Suprapubic skin (tissue), 4 donors: ENCODE measurements around the gene DAAM1.

Experiments
- CTCF ChIP-seq, 2 donors: fragments of 200-600 bp in 1 of 2; fragments of 450-650 bp in 1 of 2; sonication (generic) in 1 of 2; IDR thresholded peaks; one replicate each; pipeline ENCODE4 v1.5.1; 2016 to 2019; ENCODE audit warnings: antibody characterized with exemption in 2 of 2, mild to moderate bottlenecking in 1 of 2, moderate library complexity in 1 of 2
- POLR2A ChIP-seq, 2 donors: fragments of 450-650 bp; IDR thresholded peaks; one replicate each; pipeline ENCODE4 v1.6.1; 2017; ENCODE audit warnings: antibody characterized with exemption in 2 of 2, mild to moderate bottlenecking in 2 of 2, moderate library complexity in 2 of 2
- POLR2AphosphoS5 ChIP-seq, 3 donors: sonication (generic); formaldehyde crosslinking; IDR thresholded peaks; one replicate each; pipeline ENCODE4 v1.6.1; 2017; ENCODE audit warnings: antibody characterized with exemption in 3 of 3

DNA sequence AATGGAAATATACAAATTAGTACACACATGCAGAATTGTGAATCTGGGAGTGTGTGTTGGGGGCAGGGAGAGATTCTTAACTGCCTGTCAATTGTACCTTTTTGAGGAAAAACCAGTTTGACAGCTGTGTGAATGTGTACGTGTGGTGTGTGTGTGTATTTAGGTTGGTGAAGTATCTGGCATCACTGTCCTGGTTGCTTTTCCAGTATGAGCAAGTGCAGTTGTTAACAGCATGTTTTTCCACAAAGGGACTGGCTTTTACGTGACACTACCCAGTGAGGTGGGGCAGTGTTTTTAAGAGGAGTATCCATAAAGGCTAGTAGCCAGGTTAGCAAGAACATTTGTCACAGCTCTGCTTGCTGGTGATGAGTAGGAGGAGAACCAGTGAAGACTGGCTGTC is 56.1 kb downstream of the DAAM1 start:
- TF ChIP-seq POLR2A (IDR thresholded peaks at IDR 0.05) (no peak), CTCF (IDR thresholded peaks at IDR 0.05) (no peak), POLR2AphosphoS5 (IDR thresholded peaks at IDR 0.05) (peak in 1 of 3 donors; percentile 20)
